Measurements from ENCODE around the gene GSTT2B. TPM values are rescaled to one million over a fixed set of nuclear protein-coding genes. Genes with fewer than 3 reads are reported as not detected.
"Not testable (repeated sequence)": the region's sequence is repeated elsewhere in the genome, so short reads cannot be mapped to it uniquely, and the experiment has no call there.

The GSTT2B gene, protein sequence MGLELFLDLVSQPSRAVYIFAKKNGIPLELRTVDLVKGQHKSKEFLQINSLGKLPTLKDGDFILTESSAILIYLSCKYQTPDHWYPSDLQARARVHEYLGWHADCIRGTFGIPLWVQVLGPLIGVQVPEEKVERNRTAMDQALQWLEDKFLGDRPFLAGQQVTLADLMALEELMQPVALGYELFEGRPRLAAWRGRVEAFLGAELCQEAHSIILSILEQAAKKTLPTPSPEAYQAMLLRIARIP
- 0.70 and 0.89 TPM in 2 replicates for total RNA-seq (2014; rRNA removed; shearing (Covaris generic))

- not testable (repeated sequence) for DNase-seq (ENCODE audit: low spot score)
These were observed at the start of gene GSTT2B for GRCh38 chr22:23961084-23961771. Gene GSTT2B, minus strand, starts transcription at chr22:23961195. Its CDS starts 64 bp downstream, at chr22:23961131.

- no peak for DNase-seq (ENCODE audit: low spot score)
These were observed 49.0 kb upstream of the GSTT2B start for GRCh38 chr22:24010018-24010391.

GRCh38 chr22:24009227-24010017 lies 48.4 kb upstream of the GSTT2B start:
- no peak for DNase-seq (ENCODE audit: low spot score)

GRCh38 chr22:24008381-24009226 lies 47.6 kb upstream of the GSTT2B start:
- DNase-seq (ENCODE audit: low spot score) = no peak

DNA sequence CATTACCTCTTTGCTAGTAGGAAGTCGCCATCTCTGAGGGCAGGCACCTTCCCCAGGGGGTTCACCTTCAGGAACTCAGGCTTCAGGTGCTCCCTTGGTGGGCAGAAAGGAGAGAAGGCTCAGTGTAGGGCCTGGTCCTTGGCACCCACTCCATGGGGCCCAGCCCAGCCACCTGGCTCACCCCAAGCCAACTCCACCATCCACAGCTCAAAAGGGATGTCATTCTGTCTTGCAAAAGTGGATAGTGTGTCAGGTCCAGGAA lies 47.0 kb upstream of the GSTT2B start:
- no peak for DNase-seq (ENCODE audit: low spot score)

DNA sequence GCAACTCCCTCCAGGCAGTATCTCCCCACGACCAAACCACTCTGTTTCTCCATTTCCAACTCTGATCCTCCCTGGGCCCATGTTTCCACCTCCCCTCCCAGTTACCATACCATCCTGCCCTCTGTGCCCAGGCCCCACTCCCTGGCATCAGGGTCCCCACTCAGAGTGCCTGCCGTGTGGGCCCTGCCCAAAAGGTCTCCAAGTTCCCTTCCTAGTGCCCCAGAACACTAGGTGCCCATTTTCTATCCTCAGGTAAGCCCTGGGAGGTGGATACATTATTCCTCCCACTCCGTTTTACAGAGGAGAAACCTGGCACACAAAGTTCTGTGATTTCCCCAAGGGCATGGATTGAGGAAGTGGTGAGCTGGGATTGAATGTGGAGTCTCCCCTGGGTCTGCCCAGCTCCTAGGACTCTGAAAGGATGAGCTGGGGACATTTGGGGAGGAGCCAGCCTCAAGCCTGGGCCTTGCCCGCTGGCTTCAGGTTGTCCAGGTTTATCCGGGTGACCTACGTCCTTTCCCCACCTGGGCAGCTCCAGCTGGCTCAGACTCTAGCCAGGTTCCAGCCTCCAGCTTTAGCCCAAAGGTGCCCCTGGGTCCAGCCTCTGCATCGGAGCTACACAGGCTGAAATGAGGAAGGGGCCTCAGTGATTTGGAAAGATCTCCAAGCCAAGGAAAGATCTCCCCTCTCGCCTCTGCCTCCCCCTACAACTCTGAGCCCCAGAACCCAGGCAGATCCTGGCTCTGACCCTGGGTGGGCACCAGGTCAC lies 46.4 kb upstream of the GSTT2B start:
- no peak for DNase-seq (ENCODE audit: low spot score)

DNA sequence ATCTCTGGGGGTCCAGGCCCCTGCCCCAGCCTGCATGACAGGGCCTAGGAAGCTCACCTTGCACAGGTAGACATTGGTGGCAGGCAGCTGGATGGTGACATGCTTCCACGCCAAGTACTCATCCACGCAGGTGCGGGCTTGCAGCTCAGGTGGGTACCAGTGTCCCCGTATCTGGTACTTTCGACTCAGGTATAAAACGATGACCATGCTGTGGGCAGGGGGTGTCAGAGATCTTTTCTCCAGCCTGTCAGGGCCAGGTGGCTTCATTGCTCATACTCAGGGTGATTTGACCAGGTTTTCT lies 45.9 kb upstream of the GSTT2B start:
- DNase-seq (ENCODE audit: low spot score) = no peak

DNA sequence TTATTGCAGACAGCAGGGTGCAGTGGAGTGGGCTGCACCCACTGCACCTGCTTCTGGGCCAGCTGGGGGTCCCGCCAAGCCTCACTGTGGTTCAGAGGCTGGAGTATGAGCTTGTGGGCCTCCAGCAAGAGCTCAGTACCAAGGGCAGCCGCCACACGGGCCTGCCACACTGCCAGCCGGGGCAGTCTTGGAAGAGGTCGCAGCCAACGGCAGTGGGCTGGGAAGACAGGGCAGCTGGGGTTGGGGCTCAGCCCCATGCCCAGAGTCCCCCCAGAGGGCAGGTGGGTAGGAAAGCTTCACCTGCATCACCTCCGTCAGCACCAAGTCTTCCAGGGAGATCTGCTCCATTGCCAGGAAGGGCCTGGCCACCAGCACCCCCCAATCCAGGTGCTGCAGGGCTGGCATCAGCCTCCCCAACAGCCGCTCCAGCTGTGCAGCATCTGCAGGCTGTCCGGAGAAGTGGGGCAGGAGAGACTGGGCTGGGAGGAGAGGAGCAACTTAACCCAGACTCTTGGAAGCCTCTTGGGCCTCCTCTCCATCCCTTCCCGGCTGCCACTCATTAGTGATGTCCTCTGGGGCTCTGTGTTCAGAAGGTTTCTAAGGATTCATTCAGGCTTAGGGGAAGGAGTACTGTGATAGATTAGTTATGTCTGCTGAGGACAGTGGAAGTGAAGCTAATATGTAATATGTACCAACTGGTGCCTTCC lies 45.4 kb upstream of the GSTT2B start:
- no peak for DNase-seq (ENCODE audit: low spot score)

- DNase-seq (ENCODE audit: low spot score) = no peak
These were observed 44.2 kb upstream of the GSTT2B start, which contains the start of gene GSTT4 for GRCh38 chr22:24005201-24005600. Gene GSTT4, minus strand, starts transcription at chr22:24005453. Its CDS starts 97 bp downstream, at chr22:24005356.

DNA sequence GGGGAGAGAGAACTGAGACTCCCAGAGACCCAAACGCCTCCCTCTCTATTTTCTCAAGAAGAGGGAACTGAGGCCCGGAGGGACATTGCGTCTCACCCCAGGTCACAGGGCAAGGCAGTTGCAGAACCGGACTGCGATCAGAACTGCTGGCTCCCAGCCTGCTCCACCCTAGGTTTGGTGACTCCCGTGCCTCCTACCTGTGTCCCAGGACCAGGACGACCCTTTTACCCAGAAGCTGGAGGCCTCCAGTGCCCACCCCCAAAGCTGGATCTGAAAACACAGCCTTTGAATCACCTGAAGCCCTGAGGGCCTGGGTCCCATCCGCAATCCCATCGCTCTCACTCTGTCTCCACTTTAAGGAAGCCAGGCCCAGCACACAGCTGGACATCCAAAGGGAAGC lies 42.9 kb upstream of the GSTT2B start:
- no peak for DNase-seq (ENCODE audit: low spot score)

GRCh38 chr22:24002851-24003250 lies 41.9 kb upstream of the GSTT2B start:
- no peak for DNase-seq (ENCODE audit: low spot score)

DNA sequence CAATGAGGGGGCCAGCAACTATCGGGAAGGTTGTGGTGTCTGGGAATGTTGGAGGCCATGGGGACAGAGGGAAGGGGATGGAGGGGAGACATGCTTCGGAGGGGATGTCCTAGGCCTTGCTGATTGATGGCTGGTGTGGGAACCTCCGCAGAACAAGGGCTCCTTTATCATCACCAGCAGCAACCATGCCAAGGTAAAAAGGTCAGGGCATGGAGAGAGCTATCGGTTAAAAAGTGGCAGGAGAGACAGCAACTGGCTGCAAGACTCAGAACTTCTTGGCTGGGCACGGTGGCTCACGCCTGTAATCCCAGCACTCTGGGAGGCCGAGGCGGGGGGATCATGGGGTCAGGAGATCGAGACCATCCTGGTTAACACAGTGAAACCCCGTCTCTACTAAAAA lies 41.3 kb upstream of the GSTT2B start:
- DNase-seq (ENCODE audit: low spot score) = no peak

- DNase-seq (ENCODE audit: low spot score) = no peak
These were observed 40.3 kb upstream of the GSTT2B start for GRCh38 chr22:24001314-24001713.

DNA sequence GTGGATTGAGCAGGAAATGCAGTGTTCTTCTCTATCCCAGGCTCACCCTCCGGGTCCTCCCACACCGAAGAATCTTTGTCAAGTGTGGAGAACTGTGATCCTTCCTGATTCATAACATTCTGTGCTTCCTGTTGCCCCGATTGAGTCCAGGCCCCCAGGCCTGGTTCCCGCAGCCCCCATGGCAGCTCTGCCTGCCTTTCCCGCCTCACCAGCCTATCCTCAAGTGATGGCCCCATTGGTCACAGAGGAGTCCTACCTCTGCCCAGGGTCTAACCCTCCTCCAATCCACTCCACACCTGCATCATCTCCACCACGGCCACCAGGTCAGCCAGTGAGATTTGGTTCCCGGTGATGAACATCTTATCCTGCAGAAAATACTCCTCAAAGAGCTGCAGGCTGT lies 38.8 kb upstream of the GSTT2B start:
- DNase-seq (ENCODE audit: low spot score) = not testable (repeated sequence)

DNA sequence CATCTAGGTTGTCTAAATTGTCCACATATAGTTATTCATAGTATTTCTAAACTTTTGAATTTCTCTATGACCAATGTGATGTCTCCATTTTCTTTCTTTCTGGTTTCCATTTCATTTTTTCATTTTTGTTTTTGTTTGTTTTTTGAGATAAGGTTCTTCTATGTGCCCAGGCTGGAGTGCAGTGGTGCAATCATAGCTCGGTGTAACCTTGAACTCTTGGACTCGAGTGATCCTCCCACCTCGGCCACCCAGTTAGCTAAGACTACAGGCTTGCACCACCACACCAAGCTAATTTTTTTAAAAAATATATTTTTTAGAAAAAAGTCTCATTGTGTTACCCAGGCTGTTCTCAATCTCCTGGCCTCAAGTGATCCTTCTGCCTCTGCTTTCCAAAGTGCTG lies 36.1 kb upstream of the GSTT2B start:
- DNase-seq (ENCODE audit: low spot score) = no peak

GRCh38 chr22:23993581-23994177 lies 32.7 kb upstream of the GSTT2B start:
- not testable (repeated sequence) for DNase-seq (ENCODE audit: low spot score)

- not testable (repeated sequence) for DNase-seq (ENCODE audit: low spot score)
These were observed 32.1 kb upstream of the GSTT2B start for GRCh38 chr22:23993080-23993479.

- not testable (repeated sequence) for DNase-seq (ENCODE audit: low spot score)
These were observed 28.7 kb upstream of the GSTT2B start for GRCh38 chr22:23989583-23990244.

DNA sequence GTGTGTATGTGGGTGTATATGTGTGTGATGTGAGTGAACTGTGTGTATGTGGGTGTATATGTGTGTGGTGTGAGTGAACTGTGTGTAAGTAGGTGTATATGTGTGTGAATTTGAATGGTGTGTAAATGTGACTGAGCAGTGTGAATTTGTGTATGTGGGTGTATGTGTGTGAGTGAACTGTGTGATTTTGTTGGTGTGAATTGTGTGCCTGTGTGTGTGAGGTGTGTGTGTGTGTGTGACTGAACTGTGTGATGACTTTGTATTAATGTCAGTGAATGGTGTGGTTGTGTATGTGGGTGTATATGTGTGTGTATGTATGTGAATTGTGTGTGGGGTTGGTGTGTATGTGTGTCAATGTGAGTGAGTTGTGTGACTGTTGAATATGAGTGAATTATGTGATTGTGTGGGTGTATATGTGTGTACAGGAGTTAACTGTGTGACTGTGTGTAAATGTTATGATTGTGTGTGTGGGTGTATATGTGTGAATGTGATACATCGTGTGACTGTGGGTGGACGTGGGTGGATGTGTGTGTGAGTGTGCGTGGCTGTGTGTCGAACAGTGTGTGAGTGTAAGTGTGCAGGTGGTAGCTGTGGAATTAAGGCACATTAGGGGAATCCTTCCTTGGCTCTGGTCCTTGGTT lies 25.7 kb upstream of the GSTT2B start:
- DNase-seq (ENCODE audit: low spot score) = not testable (repeated sequence)

All from HT-29 (cell line).